Measurements from ENCODE around the gene SETD3.

The SETD3 gene

DNA sequence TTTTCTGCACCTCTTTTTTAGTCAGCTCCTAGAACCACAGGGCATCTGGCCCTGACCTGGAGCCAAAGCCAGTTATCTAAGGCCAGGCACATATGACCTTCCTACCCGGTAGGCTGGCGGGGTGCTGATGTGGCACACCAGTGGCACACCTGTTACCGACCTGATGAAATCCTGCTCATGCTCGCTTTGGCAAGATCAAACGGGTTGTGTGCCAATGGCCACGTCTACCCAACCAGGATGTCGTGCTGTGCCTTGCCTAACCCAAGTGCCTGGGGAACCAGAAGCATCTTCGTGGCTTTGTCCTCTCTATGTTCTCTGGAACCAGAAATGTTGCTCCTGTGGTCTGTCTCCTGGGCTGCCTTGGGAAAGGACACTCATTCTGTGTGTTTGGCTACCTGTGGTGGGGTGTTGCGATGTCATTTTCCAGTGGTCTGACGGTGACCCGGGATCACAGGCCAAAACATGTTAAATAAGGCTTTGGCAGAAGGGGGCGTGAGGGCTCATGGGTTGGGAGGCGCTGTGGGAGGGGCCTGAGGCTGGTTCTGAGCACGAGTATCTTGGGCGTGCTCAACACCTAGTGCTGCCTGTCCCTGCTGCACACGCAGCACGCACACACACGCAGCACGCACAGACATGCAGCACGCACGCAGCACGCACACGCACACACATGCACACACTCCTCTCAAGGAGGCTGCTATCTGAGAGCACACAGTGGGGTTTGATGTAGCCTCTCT is 28.4 kb upstream of the SETD3 start:
- no peak overlapping the region for H3K4me3 ChIP-seq (ENCODE audit: severe bottlenecking)
- H3K9me3 ChIP-seq (ENCODE audit: severe bottlenecking), result no peaks in the 10 kb centered on the region
- no peaks in the 10 kb centered on the region for H3K4me1 ChIP-seq (ENCODE audit: insufficient read depth, poor library complexity, severe bottlenecking)
- TF ChIP-seq, protein P1, sequence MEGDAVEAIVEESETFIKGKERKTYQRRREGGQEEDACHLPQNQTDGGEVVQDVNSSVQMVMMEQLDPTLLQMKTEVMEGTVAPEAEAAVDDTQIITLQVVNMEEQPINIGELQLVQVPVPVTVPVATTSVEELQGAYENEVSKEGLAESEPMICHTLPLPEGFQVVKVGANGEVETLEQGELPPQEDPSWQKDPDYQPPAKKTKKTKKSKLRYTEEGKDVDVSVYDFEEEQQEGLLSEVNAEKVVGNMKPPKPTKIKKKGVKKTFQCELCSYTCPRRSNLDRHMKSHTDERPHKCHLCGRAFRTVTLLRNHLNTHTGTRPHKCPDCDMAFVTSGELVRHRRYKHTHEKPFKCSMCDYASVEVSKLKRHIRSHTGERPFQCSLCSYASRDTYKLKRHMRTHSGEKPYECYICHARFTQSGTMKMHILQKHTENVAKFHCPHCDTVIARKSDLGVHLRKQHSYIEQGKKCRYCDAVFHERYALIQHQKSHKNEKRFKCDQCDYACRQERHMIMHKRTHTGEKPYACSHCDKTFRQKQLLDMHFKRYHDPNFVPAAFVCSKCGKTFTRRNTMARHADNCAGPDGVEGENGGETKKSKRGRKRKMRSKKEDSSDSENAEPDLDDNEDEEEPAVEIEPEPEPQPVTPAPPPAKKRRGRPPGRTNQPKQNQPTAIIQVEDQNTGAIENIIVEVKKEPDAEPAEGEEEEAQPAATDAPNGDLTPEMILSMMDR (IDR thresholded peaks at IDR 0.05; ENCODE audit: poor library complexity, severe bottlenecking), result no peak
- no peak overlapping the region for H3K27ac ChIP-seq (ENCODE audit: poor library complexity, severe bottlenecking)
- H3K27me3 ChIP-seq (ENCODE audit: insufficient read depth, poor library complexity, severe bottlenecking), result no peaks in the 10 kb centered on the region
- peak; percentile 18; the same call in 1 of the 3 replicates for ATAC-seq (ENCODE audit: low read depth)
- H3K36me3 ChIP-seq (ENCODE audit: low read depth), result peaks cover 83% of the 10 kb centered on the region
- DNase-seq (ENCODE audit: low spot score), result no peak

DNA sequence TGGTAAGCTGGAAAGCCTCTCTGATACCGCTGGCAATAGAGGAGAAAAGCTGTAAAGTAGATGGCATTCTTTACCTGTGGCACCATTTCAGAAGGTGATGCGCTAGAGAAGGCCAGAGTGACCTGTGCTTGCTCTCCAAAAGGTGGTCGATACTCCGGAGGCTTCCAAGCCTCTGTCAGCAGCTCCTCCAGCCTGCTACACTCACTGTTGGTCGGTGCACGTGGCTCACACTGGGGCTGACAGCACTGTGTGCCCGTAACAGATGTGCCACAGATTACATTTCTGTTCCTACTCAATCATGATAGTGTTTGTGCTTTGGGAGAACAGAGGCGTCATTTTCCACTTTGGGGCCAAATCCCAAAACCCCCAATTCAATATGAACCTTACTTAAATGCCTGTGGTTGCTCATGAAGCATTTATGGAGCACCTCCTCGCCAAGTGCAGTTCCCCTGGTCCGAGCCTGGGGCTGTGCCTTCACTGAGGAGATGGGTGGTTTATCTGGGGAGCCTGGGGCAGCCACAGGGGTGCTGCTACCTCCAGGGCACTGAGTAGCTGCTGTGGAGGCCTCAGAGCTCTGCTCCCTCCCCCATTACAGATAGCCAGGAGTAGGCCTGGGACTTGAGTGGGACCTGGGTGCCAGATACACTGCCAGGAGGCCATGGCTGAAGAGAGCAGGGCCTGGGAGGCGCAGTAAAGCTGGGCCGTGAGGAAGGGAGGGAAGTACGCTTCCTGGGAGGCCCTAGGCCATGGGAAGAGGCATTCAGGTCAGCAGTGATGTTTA is 27.4 kb upstream of the SETD3 start:
- Histone ChIP-seq H3K27ac (ENCODE audit: poor library complexity, severe bottlenecking) (no peak overlapping the region), H3K4me1 (ENCODE audit: insufficient read depth, poor library complexity, severe bottlenecking) (no peaks in the 10 kb centered on the region), H3K9me3 (ENCODE audit: severe bottlenecking) (no peaks in the 10 kb centered on the region), H3K27me3 (ENCODE audit: insufficient read depth, poor library complexity, severe bottlenecking) (no peaks in the 10 kb centered on the region), H3K4me3 (ENCODE audit: severe bottlenecking) (no peak overlapping the region), H3K36me3 (ENCODE audit: low read depth) (peaks cover 88% of the 10 kb centered on the region)
- DNase-seq (ENCODE audit: low spot score), result no peak
- peak; percentile 10; the same call in 1 of the 3 replicates for ATAC-seq (ENCODE audit: low read depth)
- TF ChIP-seq, protein P1 (IDR thresholded peaks at IDR 0.05; ENCODE audit: poor library complexity, severe bottlenecking), result no peak

DNA sequence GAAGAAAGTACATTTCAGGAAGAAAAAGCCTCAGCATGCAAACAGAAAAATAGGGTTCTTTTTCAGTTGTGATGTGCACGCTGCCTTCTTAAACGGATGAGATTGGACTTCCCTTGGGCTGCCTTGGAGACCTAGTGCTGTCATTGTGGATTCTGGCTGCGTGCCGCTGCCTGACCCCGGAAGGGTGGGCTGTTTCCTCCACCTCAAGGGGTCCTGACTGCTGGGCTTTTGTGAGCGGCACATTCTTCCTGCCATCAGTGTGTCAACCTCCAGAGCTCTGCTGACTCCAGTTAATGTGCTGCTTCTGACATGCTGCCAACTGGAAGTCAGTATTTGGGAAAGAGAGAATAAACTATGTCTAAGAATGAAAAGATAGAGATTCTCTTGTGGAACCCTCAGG is 25.6 kb upstream of the SETD3 start:
- H3K4me3 ChIP-seq (ENCODE audit: severe bottlenecking), result no peak overlapping the region
- ATAC-seq (ENCODE audit: low read depth), result no peak
- no peak for DNase-seq (ENCODE audit: low spot score)

DNA sequence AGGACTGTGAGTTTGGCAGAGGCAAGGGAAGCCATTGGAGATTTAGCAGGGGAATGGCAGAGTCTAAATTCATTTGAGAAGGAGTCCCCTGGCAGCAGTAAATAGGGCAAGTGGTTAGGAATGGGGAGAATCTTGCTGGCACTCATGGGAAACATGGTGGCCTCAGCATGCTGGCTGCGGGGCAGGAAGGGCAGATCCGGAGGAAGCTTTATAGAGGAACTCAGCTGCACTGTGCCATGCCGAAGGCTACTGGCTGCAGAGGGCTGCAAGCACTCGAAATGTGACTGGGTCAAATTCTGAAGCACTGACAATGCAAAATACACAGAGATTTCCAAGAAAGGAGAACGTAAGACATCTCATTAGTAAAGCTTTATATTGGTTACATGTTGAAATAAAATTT is 24.4 kb upstream of the SETD3 start:
- peaks cover 96% of the 10 kb centered on the region for H3K36me3 ChIP-seq (ENCODE audit: low read depth)
- H3K4me1 ChIP-seq (ENCODE audit: insufficient read depth, poor library complexity, severe bottlenecking), result no peaks in the 10 kb centered on the region
- no peak for ATAC-seq (ENCODE audit: low read depth)

More for the DNA sequence above, 25.6 kb upstream of the SETD3 start:
- H3K36me3 ChIP-seq (ENCODE audit: low read depth), result peaks cover 90% of the 10 kb centered on the region
- no peak overlapping the region for H3K27ac ChIP-seq (ENCODE audit: poor library complexity, severe bottlenecking)
- TF ChIP-seq, protein P1 (IDR thresholded peaks at IDR 0.05; ENCODE audit: poor library complexity, severe bottlenecking), result no peak
- no peaks in the 10 kb centered on the region for H3K27me3 ChIP-seq (ENCODE audit: insufficient read depth, poor library complexity, severe bottlenecking)
- H3K4me1 ChIP-seq (ENCODE audit: insufficient read depth, poor library complexity, severe bottlenecking), result no peaks in the 10 kb centered on the region
- H3K9me3 ChIP-seq (ENCODE audit: severe bottlenecking), result no peaks in the 10 kb centered on the region

More for the DNA sequence above, 24.4 kb upstream of the SETD3 start:
- Histone ChIP-seq H3K9me3 (ENCODE audit: severe bottlenecking) (no peaks in the 10 kb centered on the region), H3K27ac (ENCODE audit: poor library complexity, severe bottlenecking) (no peak overlapping the region), H3K4me3 (ENCODE audit: severe bottlenecking) (no peak overlapping the region), H3K27me3 (ENCODE audit: insufficient read depth, poor library complexity, severe bottlenecking) (no peaks in the 10 kb centered on the region)
- no peak for DNase-seq (ENCODE audit: low spot score)
- TF ChIP-seq, protein P1 (IDR thresholded peaks at IDR 0.05; ENCODE audit: poor library complexity, severe bottlenecking), result no peak
